Testis (tissue), 3 donors: ENCODE measurements around the gene ACO2. TPM values are rescaled to one million over a fixed set of nuclear protein-coding genes. Genes with fewer than 3 reads are reported as not detected.
"Not testable (repeated sequence)": the region's sequence is repeated elsewhere in the genome, so short reads cannot be mapped to it uniquely, and the experiment has no call there.

Experiments
- DNase-seq: peaks from one replicate; pipeline ENCODE4 v3.0.0-alpha.2; 2019
- H3K27ac ChIP-seq, 2 donors: fragments of 200-600 bp; sonication (generic); one replicate each; pipeline ENCODE4 v1.5.1; 2019
- H3K27me3 ChIP-seq: fragments of 200-600 bp; sonication (generic); one replicate; pipeline ENCODE4 v1.5.1; 2019
- H3K36me3 ChIP-seq: fragments of 200-600 bp; sonication (generic); one replicate; pipeline ENCODE4 v1.5.1; 2017; ENCODE audit warnings: low read depth; ENCODE audit errors: missing control alignments
- H3K4me1 ChIP-seq: fragments of 200-600 bp; sonication (generic); one replicate; pipeline ENCODE4 v1.5.1; 2019
- H3K4me3 ChIP-seq, 2 donors: fragments of 200-600 bp; sonication (generic); one replicate each; pipeline ENCODE4 v1.5.1; 2017 to 2019
- H3K9me3 ChIP-seq: fragments of 200-600 bp; sonication (generic); one replicate; pipeline ENCODE4 v1.5.1; 2017
- CTCF ChIP-seq, 3 experiments: fragments of 450-650 bp in 2 of 3; fragments of 200-600 bp in 1 of 3; sonication (generic) in 1 of 3; IDR thresholded peaks; one replicate each; pipeline ENCODE4 v1.5.1; 2016 to 2019; ENCODE audit warnings: antibody characterized with exemption in 3 of 3, mild to moderate bottlenecking in 2 of 3, moderate library complexity in 1 of 3
- POLR2A ChIP-seq: fragments of 450-650 bp; IDR thresholded peaks from one replicate; pipeline ENCODE4 v1.6.1; 2017; ENCODE audit warnings: antibody characterized with exemption, mild to moderate bottlenecking, moderate library complexity
- WGBS, 2 donors: methylation state at CpG; one replicate each; pipeline ENCODE4 v1.1.5; 2018; 5-methylcytosine and 5-hydroxymethylcytosine counted together
- intact Hi-C: fragments of 100-400 bp; cut with DNase I; formaldehyde crosslinking; loops from one replicate; pipeline ENCODE4 v1.15.1; 2023; ENCODE audit warnings: low total_unique reads
- polyA plus RNA-seq: library from polyadenylated mRNA; stranded (reverse); fragments of 350-450 nt; fragmentation: Illumina TruSeq; extraction: RNeasy Lipid Tissue Mini Kit (QIAGEN cat#74804); gene quantifications from one replicate; pipeline ENCODE4 v1.2.3, GENCODE V29; 2014; ENCODE audit warnings: low read depth, low replicate concordance; ENCODE audit not compliant: insufficient read depth
- total RNA-seq, 2 donors: library from RNA; depleted of rRNA; stranded (reverse); fragments of >200 nt; gene quantifications; one replicate each; pipeline ENCODE4 v1.2.3, GENCODE V29; 2016

The ACO2 gene
- total and polyA plus RNA-seq, 3 donors from 2014 or later, result 113 to 178 (median 133) TPM

DNA sequence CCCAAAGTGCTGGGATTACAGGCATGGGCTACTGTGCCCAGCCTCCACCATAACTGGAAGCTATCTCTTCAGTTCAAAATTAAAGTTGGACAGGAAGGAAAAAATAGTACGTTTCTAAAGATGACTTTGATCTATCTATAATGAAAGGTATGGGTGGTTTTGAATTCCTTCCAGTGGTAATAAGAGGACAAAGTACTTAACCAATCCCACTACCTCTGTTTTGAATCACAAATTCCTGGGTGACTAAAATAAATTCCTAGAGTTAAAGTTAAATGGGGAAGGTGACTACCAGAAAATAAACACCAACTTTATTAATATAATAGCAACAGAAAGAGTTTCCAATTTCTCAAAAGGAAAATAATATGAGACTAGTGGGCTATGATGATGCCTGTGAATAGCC, 9.5 kb upstream of the ACO2 start:
- no peaks in the 10 kb centered on the region for H3K9me3 ChIP-seq
- WGBS, 2 donors, result 68 to 77% methylated on average over 1 of the region's 1 CpG
- intact Hi-C loops, result no loop called here
- no peak overlapping the region for H3K4me3 ChIP-seq
- TF ChIP-seq CTCF (IDR thresholded peaks at IDR 0.05), result no peak
- TF ChIP-seq POLR2A, result no peak
- H3K27me3 ChIP-seq, result no peaks in the 10 kb centered on the region
- DNase-seq, result no peak
- H3K27ac ChIP-seq, result no peak overlapping the region
- no peaks in the 10 kb centered on the region for H3K4me1 ChIP-seq
- H3K36me3 ChIP-seq, result no peaks in the 10 kb centered on the region

GRCh38 chr22:41460071-41460470, 8.8 kb upstream of the ACO2 start:
- H3K27ac ChIP-seq, H3K36me3 ChIP-seq, intact Hi-C loops, H3K27me3 ChIP-seq, H3K4me1 ChIP-seq, H3K9me3 ChIP-seq, H3K4me3 ChIP-seq: not testable (repeated sequence)
- WGBS, 2 donors, result 62 to 66% methylated on average over 5 of the region's 5 CpGs
- peak; percentile 66 for DNase-seq

- Histone ChIP-seq H3K36me3 (no peaks in the 10 kb centered on the region), H3K4me1 (no peaks in the 10 kb centered on the region), H3K27me3 (no peaks in the 10 kb centered on the region), H3K4me3 (no peak overlapping the region), H3K9me3 (no peaks in the 10 kb centered on the region), H3K27ac (no peak overlapping the region)
- TF ChIP-seq POLR2A (no peak), CTCF (IDR thresholded peaks at IDR 0.05) (no peak)
- 92 to 95% methylated on average over 4 of the region's 4 CpGs for WGBS, 2 donors
- DNase-seq, result no peak
- intact Hi-C loops, result no loop called here
These were observed 7.0 kb upstream of the ACO2 start for GRCh38 chr22:41461901-41462300.

- Histone ChIP-seq H3K4me1 (peaks cover 11% of the 10 kb centered on the region), H3K27me3 (no peaks in the 10 kb centered on the region), H3K4me3 (peak overlapping the region; percentile 77 to 95), H3K36me3 (no peaks in the 10 kb centered on the region), H3K9me3 (no peaks in the 10 kb centered on the region), H3K27ac (peak overlapping the region; percentile 91)
- intact Hi-C loops, result no loop called here
- 1% methylated on average over 17 to 30 of the region's 30 CpGs for WGBS, 2 donors
- no peak for TF ChIP-seq CTCF (IDR thresholded peaks at IDR 0.05)
- TF ChIP-seq POLR2A, result no peak
- no peak for DNase-seq
These were observed 418 bp downstream of the ACO2 start for GRCh38 chr22:41469218-41469851.

- H3K4me1 ChIP-seq, result peaks cover 11% of the 10 kb centered on the region
These were observed 2.0 kb downstream of the ACO2 start for GRCh38 chr22:41470886-41471285.

More at GRCh38 chr22:41470886-41471285, 2.0 kb downstream of the ACO2 start:
- TF ChIP-seq CTCF (IDR thresholded peaks at IDR 0.05) (no peak), POLR2A (no peak)
- no peak overlapping the region for H3K27ac ChIP-seq
- H3K36me3 ChIP-seq, result no peaks in the 10 kb centered on the region
- intact Hi-C loops, result no loop called here
- WGBS, 2 donors, result 75 to 78% methylated on average over 2 of the region's 2 CpGs
- no peak for DNase-seq
- no peak overlapping the region for H3K4me3 ChIP-seq
- no peaks in the 10 kb centered on the region for H3K9me3 ChIP-seq
- H3K27me3 ChIP-seq, result no peaks in the 10 kb centered on the region
